ENCODE data around the gene MKKS. TPM values are rescaled to one million over a fixed set of nuclear protein-coding genes. Genes with fewer than 3 reads are reported as not detected.

The MKKS gene
- total and polyA plus RNA-seq, 2 of the 13 experiments (the other 11 are each of a cell fraction or from before 2014, with no cell fraction given) = 26.7 to 34.5 TPM

- TF ChIP-seq MTERF4 (CRISPR knock-in tag; IDR thresholded peaks at IDR 0.05) (peak; percentile 95), ZBTB39 (CRISPR knock-in tag; IDR thresholded peaks at IDR 0.05) (no peak), ZNF839 (CRISPR knock-in tag; IDR thresholded peaks at IDR 0.05; ENCODE audit: borderline replicate concordance) (peak; percentile 18), KAT7 (CRISPR knock-in tag; IDR thresholded peaks at IDR 0.05; ENCODE audit: borderline replicate concordance) (peak; percentile 94), ZNF354B (CRISPR knock-in tag; IDR thresholded peaks at IDR 0.05) (0 out of 2 replicates have a peak, but pooled peaks have one; percentile 48), ATF7 (IDR thresholded peaks at IDR 0.05) (no peak), ATF7 (CRISPR knock-in tag; IDR thresholded peaks at IDR 0.05) (peak; percentile 75), BATF2 (CRISPR knock-in tag; IDR thresholded peaks at IDR 0.05) (peak; percentile 97), EP300 (IDR thresholded peaks at IDR 0.05; ENCODE audit: low read depth in 2 of 2, low read length in 2 of 2) (peak; percentile 11 to 21; a peak in 1 of 4 replicates), EP300 (CRISPR knock-in tag; IDR thresholded peaks at IDR 0.05; ENCODE audit: borderline replicate concordance) (peak; percentile 21; the same call in 1 of the 2 replicates), ZNF441 (CRISPR knock-in tag; IDR thresholded peaks at IDR 0.05; ENCODE audit: borderline replicate concordance) (peak; percentile 84), ELF1 (CRISPR knock-in tag; IDR thresholded peaks at IDR 0.05) (peak; percentile 45; the same call in 1 of the 2 replicates), BCL3 (CRISPR knock-in tag; IDR thresholded peaks at IDR 0.05) (0 out of 2 replicates have a peak, but pooled peaks have one; percentile 84), IKZF1 (IDR thresholded peaks at IDR 0.05) (no peak), REL (CRISPR knock-in tag; conservative IDR thresholded peaks at IDR 0.05) (peak; percentile 95), MBNL3 (CRISPR knock-in tag; conservative IDR thresholded peaks at IDR 0.05) (0 out of 2 replicates have a peak, but pooled peaks have one; percentile 82), CERS6 (CRISPR knock-in tag; IDR thresholded peaks at IDR 0.05) (peak; percentile 73), PCBP2 (optimal IDR thresholded peaks at IDR 0.05; ENCODE audit: low read depth, low read length, poor library complexity, severe bottlenecking) (no peak), PHB2 (IDR thresholded peaks at IDR 0.05; ENCODE audit: partially characterized antibody) (no peak), ZNF138 (CRISPR knock-in tag; IDR thresholded peaks at IDR 0.05; ENCODE audit: low read depth) (peak; percentile 64), ZNF343 (CRISPR knock-in tag; IDR thresholded peaks at IDR 0.05) (0 out of 2 replicates have a peak, but pooled peaks have one; percentile 52), STAT5B (CRISPR knock-in tag; IDR thresholded peaks at IDR 0.05) (peak; percentile 93; the same call in 1 of the 2 replicates), JUND (CRISPR knock-in tag; IDR thresholded peaks at IDR 0.05) (peak; percentile 61), SIN3A (IDR thresholded peaks at IDR 0.05; ENCODE audit: borderline replicate concordance, low read depth, low read length) (no peak; the same call in 1 of the 2 replicates)
Measured at GRCh38 chr20:10433623-10434466, at the start of gene MKKS (continued).

Data from HepG2 (cell line).